Activated T-cell treated with anti-CD3 and anti-CD28 coated beads, Interleukin-2, amount 50 U/mL, for 48 hours (primary cell): ENCODE data around the gene ZFP1.
"Not testable (repeated sequence)": the region's sequence is repeated elsewhere in the genome, so short reads cannot be mapped to it uniquely, and the experiment has no call there.

Source experiments
- DNase-seq, 2 experiments: peaks; one replicate each; pipeline ENCODE4 v3.0.0-alpha.2; 2020

The ZFP1 gene

DNA sequence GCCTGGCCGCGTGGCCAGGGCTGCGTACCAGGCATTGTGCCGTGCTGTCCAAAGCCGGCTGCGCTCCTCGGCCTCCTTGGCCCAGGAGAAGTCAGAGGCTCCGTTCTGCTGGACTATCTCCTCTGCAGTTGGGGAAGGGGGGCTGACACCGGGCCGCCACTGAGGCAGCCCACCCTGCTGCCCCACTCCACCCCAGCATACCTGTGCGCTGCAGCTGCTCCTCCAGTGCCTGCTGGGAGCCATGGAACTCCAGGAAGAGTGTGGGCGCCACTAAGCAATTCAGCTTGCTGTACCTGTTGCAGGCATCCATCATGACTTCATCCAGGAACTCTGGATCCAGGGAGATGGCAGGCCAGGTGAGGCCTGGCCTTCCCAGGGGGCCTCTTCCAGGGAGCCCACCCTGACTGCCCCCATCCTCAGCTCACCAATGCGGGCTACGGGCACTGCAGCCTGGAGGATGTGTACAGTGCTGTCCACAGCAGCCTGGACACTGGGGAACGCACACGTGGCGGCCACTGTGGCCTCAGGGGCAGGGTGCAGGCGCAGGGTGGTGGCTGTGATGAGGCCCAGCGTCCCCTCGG, 34.7 kb upstream of the ZFP1 start:
- no peak for DNase-seq

DNA sequence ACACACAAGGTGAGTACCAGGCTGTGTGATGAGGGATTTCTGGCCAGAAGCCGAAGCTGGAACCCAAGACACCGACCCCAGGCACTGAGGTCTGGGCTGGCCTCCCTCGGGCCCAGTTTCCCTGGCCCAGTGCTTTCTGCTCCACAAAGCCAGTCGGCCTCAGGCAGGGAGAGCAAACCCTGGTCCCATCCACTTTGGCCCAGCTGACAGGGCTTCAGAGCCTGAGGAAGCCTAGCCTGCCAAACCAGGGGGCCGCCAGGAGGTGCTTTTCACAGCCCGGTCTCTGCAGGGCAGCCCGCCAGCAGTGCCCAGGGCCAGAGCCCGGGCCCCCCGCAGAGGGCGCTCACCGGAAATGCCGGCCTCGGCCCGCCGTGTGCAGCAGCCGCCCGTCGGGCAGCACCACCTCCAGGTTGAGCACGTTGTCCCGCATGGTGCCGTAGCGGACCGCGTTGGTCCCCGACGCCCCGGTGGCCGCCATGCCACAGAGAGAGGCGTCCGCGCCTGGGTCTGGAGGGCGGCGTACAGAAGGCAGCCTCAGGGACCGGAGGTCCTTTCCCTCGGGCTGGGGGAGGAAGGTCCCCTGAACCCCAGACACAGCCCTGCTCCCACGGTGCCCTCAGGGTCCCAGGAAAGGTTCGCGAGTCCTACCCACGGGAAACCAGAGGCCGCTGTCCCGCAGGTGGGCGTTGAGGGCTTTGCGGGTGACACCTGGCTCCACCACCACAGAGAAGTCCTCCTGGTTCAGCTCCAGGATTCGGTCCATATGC, 34.0 kb upstream of the ZFP1 start:
- DNase-seq = no peak

DNA sequence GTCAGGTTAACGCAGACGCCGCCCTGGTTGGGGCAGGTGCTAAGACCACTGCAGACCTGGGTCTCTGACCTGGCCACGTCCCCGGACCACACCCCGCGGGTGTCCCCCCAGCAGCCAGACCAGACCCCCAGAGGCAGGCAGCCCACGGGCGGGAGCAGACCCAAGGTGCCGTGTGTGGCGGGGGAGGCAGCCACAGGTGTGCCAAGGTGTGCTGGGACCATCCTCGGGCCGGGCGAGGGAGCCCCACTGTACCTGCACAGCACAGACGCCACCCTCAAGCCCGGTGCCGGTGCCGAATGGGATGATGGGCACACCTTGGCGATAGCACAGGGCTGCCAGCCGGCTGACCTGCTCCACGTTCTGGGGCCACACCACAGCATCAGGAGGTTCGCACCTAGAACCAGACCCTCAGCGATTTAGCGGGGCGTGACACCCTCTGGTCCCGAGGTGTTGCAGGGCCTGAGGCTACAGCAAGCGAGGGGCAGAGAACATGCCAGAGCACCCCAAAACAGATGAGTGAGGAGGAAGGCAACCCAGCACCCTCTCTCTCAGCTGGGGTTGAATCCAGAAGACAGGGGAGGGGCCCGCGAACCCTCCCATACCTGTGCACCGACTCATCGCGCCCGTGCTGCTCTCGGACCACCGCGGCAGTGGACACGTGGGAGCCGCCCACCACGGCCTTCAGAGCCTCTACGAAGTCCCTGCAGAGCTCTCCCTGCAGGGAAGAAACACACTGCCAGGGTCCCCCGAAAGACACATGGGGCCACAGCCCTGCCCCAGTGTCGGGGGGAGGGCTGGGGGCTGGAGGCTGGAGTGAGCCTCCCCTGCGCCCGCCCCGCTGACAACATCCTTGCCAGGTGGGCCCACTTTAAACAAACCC, 33.1 kb upstream of the ZFP1 start:
- DNase-seq = no peak

DNA sequence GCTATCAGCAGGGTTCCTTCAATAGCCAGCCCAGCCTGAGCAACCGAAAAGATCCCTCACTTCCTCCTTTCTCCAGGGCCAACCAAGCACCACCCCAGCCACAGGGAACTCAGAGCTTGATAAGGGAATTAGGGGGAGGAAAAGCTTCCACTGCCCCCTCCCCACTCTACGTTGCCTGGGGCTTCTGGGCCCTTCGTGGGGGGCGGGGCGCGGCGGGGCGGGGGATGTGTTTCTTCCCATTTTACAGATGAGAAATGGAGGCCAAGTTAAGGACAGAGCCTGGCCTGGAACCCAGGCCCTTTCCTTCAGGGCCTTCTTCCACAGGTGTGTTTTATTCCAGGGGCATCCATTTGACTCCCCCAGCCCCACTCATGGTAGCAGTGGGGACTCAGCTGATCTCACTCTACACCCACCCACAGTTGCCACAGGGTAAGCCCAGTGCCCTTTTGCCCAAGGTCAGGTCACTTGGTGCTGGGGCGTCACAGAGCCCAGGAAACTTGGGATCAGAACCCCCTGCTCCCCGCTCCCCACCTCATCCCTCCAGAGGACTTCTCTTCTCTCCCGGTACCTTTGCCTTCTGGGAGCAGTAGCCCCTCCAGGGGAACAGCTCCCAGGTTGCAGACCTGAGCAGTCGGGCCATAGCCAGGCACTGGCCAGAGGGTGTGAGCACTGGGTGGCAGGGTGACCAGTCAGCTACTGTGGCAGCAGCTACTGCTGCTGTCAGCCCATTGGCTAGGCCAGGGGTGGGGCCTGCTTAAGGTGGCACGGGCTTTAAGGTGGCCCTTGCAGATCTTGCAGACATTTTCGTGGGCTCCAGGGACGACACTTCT, 32.0 kb upstream of the ZFP1 start, which contains the start of gene LDHD:
TSS of gene LDHD (minus strand) at position 700 of the 830 bp plus-strand sequence. CDS start at position 640, 60 bp downstream.
- no peak for DNase-seq

DNA sequence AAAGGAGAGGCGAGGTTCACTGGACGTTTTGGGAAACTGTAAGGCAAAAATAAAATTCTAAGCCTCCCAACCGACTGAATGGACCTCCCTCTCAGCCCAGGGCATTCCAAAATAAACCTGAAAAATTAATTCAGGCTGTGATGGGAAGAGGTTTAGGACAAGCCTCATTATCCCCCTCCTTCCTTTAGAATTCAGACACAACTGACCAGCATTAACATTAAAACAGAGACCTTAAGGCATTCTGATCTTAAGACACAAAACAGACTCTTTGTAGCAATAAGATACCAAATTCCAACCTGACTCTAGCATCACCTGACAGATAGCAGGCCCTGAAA, 31.4 kb upstream of the ZFP1 start:
- no peak for DNase-seq

DNA sequence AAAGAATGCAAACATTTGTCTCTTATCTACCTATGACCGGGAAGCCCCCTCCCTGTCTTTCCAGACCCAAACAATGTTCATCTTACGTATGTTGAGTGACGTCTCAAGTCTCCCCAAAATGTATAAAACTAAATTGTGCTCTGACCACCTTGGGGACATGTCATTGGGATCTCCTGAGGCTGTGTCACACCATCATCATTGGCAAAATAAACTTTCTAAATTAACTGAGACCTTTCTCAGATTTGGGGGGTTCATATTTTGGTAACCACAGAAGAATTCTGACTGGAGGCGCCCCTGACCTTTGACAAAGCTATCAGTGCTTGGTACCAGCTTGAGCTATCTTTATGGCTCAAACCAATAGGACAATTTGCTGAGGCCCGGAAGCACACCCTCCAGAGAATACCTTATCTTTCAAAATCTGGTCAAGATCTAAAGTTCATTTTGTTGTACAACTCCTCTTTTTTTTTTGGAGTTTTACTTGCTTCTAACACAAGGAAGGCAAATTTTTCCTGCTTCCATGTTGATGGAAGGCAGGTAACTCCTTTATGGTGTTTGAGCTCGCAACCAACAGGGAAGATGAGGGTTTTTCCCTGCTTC, 29.3 kb upstream of the ZFP1 start:
- no peak for DNase-seq

DNA sequence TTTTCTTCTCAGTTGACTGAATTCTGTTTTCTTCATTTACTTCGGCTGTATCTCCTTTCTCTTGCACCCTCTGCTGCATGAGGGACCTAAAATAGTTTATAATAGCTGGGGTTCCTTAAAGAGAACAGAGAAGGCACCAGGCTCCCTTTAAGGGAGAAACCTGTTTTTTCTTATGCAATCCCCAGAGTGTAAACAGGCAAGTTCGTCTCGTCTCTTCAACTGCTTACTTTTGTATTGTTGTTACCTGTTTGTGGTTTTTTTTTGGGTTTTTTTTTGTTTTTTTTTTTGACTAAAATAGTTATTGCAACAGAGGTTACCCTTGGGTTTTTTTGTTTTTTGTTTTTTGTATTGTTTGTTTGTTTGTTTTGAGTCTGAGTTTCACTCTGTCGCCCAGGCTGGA, 28.1 kb upstream of the ZFP1 start:
- DNase-seq = no peak

DNA sequence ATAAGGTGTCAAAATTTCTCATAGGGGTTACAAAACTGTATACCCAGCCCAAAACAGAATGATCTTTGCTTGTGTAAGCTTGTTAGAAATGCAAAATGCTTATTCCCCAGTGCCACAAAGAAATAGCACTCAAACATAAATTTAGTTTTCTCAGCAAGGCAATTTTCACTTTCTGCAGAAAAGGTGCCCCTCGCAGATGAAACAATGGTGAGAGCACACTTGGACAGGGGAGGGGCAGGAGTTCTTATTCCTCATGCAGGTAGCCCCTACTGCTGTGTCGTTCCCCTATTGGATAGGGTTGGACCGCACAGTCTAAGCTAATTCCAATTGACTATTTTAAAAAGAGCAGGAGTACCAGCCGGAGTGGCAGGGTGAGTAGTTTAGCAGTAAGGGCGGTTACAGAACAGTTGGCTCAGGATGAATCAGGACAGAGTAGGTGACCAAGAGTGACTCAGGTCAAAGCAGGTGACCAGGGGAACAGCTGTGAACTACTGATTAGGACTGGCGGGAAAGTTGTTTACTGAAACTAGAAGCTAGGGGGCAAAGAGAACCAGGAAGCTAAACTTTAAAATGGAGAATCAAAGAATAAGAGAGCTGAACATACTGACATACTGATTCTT, 26.3 kb upstream of the ZFP1 start:
- DNase-seq = no peak

DNA sequence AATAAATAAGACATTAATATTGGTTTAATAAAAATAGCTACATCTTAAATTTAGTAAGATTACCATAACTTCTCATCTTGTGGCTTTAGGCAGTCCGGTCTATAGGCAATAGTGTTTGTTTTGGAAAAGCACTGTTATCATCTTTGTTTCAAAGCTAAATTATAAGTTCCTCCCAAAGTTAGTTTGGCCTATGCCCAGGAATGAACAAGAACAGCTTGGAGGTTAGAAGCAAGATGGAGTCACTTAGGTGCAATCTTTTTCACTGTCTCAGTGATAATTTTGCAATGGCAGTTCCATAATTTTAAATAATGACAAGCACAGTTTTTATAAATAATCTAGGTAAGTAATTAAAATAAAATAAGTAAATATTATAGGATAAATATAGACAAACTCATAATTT, 25.7 kb upstream of the ZFP1 start:
- DNase-seq = no peak

DNA sequence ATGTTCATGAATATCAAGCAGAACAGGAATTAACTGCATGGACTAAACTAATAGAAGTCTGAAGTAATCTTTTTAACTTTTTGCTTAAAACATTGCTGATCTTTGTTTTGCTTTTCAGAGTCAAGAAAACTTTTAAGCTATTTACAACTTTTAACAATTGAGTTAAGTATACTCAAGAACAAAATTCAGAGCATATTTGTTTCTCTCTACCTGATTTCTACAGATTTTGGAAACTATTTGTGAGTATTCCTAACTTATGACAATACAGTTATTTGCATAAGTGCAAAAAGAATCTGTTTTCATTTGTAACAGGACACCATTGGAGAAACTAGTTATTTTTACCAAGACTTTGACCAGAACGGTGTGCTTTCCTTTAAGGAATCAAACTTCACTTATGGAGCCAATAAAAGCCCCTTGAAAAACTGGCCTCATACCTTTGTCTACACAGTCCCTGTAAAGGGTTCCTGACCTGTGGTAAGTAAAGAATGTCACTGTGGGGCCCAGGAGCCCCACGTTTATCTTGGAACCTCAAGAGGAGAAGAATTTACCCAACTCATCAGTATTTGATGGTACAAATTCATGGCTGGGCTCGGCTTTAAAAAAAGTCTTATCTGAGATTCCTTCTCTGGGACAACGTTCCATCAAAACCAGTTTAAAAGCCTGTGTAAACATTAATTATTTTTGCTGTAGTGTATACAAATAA, 20.5 kb upstream of the ZFP1 start:
- DNase-seq = no peak

DNA sequence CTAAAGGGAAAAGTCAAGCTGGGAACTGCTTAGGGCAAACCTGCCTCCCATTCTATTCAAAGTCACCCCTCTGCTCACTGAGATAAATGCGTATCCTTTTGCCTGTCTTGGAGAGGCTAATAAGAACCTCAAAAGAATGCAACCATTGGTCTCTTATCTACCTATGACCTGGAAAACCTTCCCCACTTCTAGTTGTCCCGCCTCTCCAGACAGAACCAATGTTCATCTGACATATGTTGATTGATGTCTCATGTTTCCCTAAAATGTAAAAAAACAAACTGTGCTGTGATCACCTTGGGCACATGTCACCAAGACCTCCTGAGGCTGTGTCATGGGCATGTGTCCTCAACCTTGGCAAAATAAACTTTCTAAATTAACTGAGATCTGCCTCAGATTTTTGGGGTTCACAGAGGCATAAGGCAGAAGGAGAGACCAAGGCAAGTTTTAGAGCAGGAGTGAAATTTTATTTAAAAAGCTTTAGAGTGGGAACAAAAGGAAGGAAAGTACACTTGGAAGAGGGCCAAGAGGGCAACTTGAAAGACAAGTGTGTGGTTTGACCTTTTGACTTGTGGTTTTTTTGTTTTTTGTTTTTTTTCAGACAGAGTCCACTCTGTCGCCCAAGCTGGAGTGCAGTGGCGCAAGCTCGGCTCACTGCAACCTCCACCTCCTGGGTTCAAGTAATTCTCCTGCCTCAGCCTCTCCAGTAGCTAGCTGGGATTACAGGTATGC, 18.7 kb upstream of the ZFP1 start:
- DNase-seq = not testable (repeated sequence)

DNA sequence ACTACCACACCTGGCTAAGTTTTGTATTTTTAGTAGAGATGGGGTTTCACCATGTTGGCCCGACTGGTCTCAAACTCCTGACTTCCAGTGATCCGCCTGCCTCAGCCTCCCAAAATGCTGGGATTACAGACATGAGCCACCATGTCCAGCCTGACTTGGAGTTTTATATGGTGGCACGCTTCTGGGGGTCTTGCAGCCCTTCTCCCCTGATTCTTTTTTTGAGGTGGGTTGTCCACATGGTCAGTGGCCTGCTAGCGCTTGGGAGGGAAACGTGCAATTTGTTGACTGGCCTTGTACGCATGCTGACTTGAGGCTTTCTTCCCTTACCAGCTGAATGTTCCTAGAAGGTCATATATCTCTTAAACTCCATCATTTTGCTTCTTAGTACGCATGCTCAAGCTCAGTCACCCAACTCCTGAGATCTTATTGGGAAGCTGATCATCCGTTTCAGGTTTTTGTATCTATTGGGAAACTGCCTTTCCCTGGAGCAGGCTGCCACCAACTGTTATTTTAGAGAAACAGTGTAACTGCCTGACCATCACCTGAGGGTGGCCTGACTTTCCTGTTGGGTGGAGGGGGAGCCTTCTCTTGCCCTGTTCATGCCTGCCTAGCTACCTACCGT, 18.1 kb upstream of the ZFP1 start:
- no peak for DNase-seq

DNA sequence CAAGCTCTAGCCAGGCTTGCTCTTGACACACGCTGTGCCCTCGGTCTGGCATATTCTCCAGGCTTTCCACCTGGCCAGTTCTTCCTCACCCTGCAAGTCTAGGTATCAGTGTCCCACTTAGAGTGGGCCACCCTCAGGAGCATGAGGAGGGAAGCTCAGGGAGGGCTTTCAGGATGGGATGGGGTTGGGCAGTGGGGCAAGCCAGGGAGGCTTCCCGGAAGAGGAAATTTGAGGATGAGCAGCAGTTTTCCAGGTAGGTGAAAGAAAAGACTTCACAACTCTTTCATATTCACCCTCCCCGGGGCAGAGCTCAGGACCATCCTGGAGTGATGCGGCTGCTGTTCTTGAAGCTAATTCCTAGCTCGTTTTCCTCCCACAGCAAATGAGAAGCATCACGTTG, 17.2 kb upstream of the ZFP1 start:
- DNase-seq = no peak

DNA sequence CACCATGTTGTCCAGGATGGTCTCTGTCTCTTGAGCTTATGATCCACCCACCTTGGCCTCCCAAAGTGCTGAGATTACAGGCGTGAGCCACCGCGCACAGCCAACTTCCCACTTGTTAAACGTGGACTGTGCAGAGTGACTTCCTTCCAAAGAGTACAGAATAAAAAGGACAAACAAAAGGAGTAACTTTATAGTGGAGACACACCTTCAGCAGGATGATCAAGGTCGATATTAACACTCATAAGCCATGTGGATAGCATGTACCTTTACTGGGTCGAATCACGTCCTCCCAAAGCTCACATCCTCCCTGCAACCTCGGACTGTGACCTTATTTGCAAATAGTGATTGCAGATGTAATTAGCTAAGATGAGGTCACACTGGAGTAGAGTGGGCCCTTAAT, 10.1 kb upstream of the ZFP1 start:
- DNase-seq = no peak

DNA sequence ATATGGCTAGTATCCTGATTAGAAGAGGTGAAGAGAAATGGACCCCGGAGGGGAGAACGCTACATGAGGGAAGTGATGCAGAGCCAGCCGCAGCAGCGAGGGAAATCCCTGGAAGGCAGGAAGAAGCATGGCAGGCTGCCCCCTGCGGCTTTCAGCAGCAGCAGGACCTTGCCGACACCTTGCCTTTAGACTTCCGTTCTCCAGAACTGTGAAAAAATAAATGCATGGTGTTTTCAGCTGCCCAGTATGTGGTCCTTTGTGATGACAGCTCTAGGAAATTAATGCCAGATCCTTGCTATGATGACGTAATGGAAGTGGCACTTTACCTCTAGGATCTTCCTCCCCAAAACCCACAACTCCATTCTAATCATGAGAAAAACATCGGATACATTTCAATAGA, 9.7 kb upstream of the ZFP1 start:
- DNase-seq = no peak

DNA sequence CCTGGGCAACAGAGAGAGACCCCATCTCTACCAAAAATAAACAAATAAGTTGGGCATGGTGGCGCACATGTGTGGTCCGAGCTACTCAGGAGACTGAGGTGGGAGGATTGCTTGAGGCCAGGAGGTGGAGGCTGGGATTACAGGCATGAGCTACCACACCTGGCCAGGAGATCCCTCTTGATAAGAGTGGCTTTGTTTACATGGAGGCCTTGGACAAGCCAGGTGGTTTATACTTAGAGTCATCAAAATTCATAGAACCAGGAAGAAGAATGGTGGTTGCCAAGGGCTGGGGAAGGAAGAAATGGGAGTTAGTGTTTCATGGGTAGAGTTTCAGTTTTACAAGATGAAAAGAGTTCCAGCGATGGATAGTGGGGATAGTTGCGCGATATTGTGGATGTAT, 8.8 kb upstream of the ZFP1 start:
- DNase-seq = no peak

DNA sequence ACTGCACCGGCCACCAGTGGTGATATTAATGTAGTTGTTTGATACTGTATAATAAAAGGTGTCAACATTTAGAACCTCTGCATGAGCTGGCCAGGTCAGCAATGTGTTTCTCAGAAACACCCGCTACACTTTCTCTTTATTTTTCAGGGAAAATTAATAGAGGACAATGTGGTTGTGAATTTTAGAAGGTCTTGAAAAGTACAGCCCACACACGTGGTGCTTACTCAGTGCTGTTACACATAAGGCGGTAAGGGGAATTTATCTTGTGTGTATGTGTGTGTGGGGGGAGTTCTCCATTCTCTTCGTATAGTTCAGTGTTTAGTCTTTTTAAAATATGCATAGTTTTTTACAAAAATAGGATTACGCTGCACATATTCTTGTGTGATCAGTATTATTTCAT, 4.4 kb upstream of the ZFP1 start:
- DNase-seq = no peak

DNA sequence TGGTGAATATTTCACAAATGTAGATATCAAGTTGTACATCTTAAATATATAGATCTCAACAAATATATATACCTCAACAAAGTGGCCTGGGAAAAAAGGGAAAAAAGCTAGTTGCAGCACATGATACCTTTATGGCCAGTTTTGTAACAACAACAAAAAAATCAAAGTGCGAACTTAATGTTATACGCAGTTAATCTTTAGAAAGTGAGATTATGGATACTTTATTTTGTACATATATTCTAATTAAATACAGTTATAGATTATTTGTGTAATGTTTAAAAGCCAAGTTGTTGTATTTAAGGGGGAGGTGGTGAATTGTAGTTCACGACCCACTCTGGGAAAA, 385 bp upstream of the ZFP1 start:
- no peak for DNase-seq

DNA sequence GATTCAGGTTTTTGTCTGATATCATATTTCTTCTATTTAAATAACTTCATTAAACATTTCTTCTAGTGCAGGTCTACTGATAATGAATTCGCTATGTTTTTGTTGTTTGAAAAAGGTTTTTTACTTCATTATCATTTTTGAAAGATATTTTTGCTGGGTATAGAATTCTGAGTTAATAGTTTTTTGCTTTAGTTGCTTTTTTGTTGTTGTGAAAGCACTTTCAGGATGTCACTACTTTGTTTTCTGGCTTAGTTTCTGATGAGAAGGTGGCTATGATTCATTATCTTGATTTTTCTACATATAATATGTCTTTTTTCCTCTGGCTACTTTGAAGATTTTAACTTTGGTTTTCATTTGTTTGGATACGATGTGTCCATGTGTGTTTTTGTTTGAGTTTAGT, 3.5 kb downstream of the ZFP1 start:
- no peak for DNase-seq

DNA sequence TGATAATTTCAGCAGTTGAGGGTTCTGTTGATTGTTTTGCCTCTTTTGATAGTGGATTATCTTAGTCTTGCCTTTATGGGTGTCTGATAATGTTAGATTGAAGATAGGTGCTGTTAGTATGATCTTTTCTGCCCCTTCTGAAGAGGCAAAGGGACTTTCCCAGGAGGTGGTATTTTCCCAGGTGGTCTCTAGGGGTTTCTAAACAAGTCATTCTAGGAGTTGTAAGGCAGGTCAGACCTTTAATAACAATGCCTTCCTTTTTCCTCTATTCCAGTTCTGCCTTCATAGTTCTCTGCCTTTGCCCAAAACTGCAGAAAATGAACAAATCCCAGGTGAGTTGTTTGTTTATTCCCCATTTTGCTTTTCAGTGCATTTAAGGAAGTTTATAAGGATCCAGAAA, 4.3 kb downstream of the ZFP1 start:
- DNase-seq = no peak

DNA sequence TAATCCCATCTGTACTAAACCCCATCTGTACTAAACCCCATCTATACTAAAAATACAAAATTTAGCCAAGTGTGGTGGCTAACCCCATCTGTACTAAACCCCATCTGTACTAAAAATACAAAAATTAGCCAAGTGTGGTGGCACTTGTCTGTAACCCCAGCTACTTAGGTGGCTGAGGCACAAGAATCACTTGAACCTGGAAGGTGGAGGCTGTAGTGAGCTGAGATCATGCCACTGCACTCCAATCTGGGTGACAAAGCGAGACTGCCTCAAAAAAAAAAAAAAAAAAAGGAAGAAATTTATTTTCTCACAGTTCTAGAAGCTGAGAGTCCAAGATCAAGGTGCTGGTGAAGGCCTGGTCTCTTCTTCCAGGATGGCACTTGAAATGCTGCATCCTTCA, 12.1 kb downstream of the ZFP1 start:
- no peak for DNase-seq
